HL-60 (cell line): ENCODE data around the gene NCOR1.

ENCODE experiments used
- GABPA ChIP-seq: IDR thresholded peaks from 2 replicates; pipeline ENCODE4 v1.6.1; 2012; ENCODE audit warnings: low read depth
- POLR2AphosphoS5 ChIP-seq: IDR thresholded peaks from 2 replicates; pipeline ENCODE4 v1.6.1; 2012; ENCODE audit warnings: low read depth
- SPI1 ChIP-seq: IDR thresholded peaks from 2 replicates; pipeline ENCODE4 v1.6.1; 2012; ENCODE audit warnings: low read depth, mild to moderate bottlenecking, borderline replicate concordance
- TF ChIP-seq, protein P1 (sequence below): IDR thresholded peaks from one replicate; pipeline ENCODE4 v1.5.1; 2011; ENCODE audit warnings: low read length, control low read depth, inconsistent platforms; ENCODE audit not compliant: insufficient read depth
- TF ChIP-seq, protein P2 (sequence below): IDR thresholded peaks from 2 replicates; pipeline ENCODE4 v1.6.1; 2012; ENCODE audit warnings: low read depth; ENCODE audit not compliant: insufficient replicate concordance

DNA sequence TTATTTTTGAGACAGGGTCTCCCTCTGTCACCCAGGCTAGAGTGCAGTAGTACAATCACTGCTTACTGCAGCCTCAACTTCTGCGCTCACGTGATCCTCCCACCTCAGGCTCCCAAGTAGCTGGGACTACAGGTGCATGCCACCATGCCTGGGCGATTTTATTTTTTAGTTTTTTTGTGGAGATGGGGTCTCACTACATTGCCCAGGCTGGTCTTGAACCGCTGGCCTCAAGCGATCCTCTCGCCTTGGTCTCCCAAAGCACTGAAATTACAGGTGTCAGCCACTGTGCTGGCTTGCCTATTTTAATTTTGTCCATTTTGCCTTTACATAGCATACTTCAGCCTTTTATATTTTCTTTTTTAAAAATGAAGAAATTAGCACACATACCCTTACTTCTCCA, 164.5 kb downstream of the NCOR1 start:
- TF ChIP-seq POLR2AphosphoS5 (no peak), SPI1 (no peak), GABPA (no peak)
- TF ChIP-seq, protein P1, sequence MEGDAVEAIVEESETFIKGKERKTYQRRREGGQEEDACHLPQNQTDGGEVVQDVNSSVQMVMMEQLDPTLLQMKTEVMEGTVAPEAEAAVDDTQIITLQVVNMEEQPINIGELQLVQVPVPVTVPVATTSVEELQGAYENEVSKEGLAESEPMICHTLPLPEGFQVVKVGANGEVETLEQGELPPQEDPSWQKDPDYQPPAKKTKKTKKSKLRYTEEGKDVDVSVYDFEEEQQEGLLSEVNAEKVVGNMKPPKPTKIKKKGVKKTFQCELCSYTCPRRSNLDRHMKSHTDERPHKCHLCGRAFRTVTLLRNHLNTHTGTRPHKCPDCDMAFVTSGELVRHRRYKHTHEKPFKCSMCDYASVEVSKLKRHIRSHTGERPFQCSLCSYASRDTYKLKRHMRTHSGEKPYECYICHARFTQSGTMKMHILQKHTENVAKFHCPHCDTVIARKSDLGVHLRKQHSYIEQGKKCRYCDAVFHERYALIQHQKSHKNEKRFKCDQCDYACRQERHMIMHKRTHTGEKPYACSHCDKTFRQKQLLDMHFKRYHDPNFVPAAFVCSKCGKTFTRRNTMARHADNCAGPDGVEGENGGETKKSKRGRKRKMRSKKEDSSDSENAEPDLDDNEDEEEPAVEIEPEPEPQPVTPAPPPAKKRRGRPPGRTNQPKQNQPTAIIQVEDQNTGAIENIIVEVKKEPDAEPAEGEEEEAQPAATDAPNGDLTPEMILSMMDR = no peak
- TF ChIP-seq, protein P2, sequence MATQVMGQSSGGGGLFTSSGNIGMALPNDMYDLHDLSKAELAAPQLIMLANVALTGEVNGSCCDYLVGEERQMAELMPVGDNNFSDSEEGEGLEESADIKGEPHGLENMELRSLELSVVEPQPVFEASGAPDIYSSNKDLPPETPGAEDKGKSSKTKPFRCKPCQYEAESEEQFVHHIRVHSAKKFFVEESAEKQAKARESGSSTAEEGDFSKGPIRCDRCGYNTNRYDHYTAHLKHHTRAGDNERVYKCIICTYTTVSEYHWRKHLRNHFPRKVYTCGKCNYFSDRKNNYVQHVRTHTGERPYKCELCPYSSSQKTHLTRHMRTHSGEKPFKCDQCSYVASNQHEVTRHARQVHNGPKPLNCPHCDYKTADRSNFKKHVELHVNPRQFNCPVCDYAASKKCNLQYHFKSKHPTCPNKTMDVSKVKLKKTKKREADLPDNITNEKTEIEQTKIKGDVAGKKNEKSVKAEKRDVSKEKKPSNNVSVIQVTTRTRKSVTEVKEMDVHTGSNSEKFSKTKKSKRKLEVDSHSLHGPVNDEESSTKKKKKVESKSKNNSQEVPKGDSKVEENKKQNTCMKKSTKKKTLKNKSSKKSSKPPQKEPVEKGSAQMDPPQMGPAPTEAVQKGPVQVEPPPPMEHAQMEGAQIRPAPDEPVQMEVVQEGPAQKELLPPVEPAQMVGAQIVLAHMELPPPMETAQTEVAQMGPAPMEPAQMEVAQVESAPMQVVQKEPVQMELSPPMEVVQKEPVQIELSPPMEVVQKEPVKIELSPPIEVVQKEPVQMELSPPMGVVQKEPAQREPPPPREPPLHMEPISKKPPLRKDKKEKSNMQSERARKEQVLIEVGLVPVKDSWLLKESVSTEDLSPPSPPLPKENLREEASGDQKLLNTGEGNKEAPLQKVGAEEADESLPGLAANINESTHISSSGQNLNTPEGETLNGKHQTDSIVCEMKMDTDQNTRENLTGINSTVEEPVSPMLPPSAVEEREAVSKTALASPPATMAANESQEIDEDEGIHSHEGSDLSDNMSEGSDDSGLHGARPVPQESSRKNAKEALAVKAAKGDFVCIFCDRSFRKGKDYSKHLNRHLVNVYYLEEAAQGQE = no peak
